ENCODE measurements around the gene TMEM154. TPM values are rescaled to one million over a fixed set of nuclear protein-coding genes. Genes with fewer than 3 reads are reported as not detected.

The TMEM154 gene
- total RNA-seq, 1 donor from 2014 or later: 1.0 TPM

GRCh38 chr4:152635851-152636250, 43.9 kb downstream of the TMEM154 start:
- H3K9ac ChIP-seq (ENCODE audit: low read depth in 1 of 3, low read length in 3 of 3): no peak overlapping the region
- H3K27me3 ChIP-seq (ENCODE audit: control insufficient read depth in 3 of 3, insufficient read depth in 3 of 3, low read length in 3 of 3): no peaks in the 10 kb centered on the region
- H3K4me1 ChIP-seq (ENCODE audit: control insufficient read depth in 3 of 3, insufficient read depth in 3 of 3, low read length in 3 of 3): no peaks in the 10 kb centered on the region
- H3K4me3 ChIP-seq (ENCODE audit: low read length in 3 of 3): no peak overlapping the region
- no peak overlapping the region for H3K27ac ChIP-seq (ENCODE audit: low read depth, low read length)
- H3K36me3 ChIP-seq (ENCODE audit: control insufficient read depth in 3 of 3, insufficient read depth in 3 of 3, low read length in 3 of 3): no peaks in the 10 kb centered on the region
- no peaks in the 10 kb centered on the region for H3K9me3 ChIP-seq (ENCODE audit: control insufficient read depth in 3 of 3, low read length in 3 of 3)

GRCh38 chr4:152634110-152634760, 45.6 kb downstream of the TMEM154 start:
- Histone ChIP-seq H3K4me1 (ENCODE audit: control insufficient read depth in 3 of 3, insufficient read depth in 3 of 3, low read length in 3 of 3) (no peaks in the 10 kb centered on the region), H3K9me3 (ENCODE audit: control insufficient read depth in 3 of 3, low read length in 3 of 3) (no peaks in the 10 kb centered on the region), H3K9ac (ENCODE audit: low read depth in 1 of 3, low read length in 3 of 3) (no peak overlapping the region), H3K4me3 (ENCODE audit: low read length in 3 of 3) (no peak overlapping the region), H3K36me3 (ENCODE audit: control insufficient read depth in 3 of 3, insufficient read depth in 3 of 3, low read length in 3 of 3) (no peaks in the 10 kb centered on the region), H3K27me3 (ENCODE audit: control insufficient read depth in 3 of 3, insufficient read depth in 3 of 3, low read length in 3 of 3) (no peaks in the 10 kb centered on the region), H3K27ac (ENCODE audit: low read depth, low read length) (no peak overlapping the region)

GRCh38 chr4:152633118-152633517, 46.7 kb downstream of the TMEM154 start:
- no peaks in the 10 kb centered on the region for H3K27me3 ChIP-seq (ENCODE audit: control insufficient read depth in 3 of 3, insufficient read depth in 3 of 3, low read length in 3 of 3)
- H3K4me1 ChIP-seq (ENCODE audit: control insufficient read depth in 3 of 3, insufficient read depth in 3 of 3, low read length in 3 of 3): no peaks in the 10 kb centered on the region
- H3K9ac ChIP-seq (ENCODE audit: low read depth in 1 of 3, low read length in 3 of 3): no peak overlapping the region
- H3K4me3 ChIP-seq (ENCODE audit: low read length in 3 of 3): no peak overlapping the region
- H3K36me3 ChIP-seq (ENCODE audit: control insufficient read depth in 3 of 3, insufficient read depth in 3 of 3, low read length in 3 of 3): no peaks in the 10 kb centered on the region
- H3K9me3 ChIP-seq (ENCODE audit: control insufficient read depth in 3 of 3, low read length in 3 of 3): no peaks in the 10 kb centered on the region
- H3K27ac ChIP-seq (ENCODE audit: low read depth, low read length): no peak overlapping the region

- Histone ChIP-seq H3K9me3 (ENCODE audit: control insufficient read depth in 3 of 3, low read length in 3 of 3) (no peaks in the 10 kb centered on the region), H3K4me3 (ENCODE audit: low read length in 3 of 3) (no peak overlapping the region), H3K9ac (ENCODE audit: low read depth in 1 of 3, low read length in 3 of 3) (no peak overlapping the region), H3K27ac (ENCODE audit: low read depth, low read length) (no peak overlapping the region), H3K36me3 (ENCODE audit: control insufficient read depth in 3 of 3, insufficient read depth in 3 of 3, low read length in 3 of 3) (no peaks in the 10 kb centered on the region), H3K27me3 (ENCODE audit: control insufficient read depth in 3 of 3, insufficient read depth in 3 of 3, low read length in 3 of 3) (no peaks in the 10 kb centered on the region), H3K4me1 (ENCODE audit: control insufficient read depth in 3 of 3, insufficient read depth in 3 of 3, low read length in 3 of 3) (no peaks in the 10 kb centered on the region)
Observed at GRCh38 chr4:152630324-152630723, 49.5 kb downstream of the TMEM154 start.

GRCh38 chr4:152629908-152630307, 49.9 kb downstream of the TMEM154 start:
- H3K27ac ChIP-seq (ENCODE audit: low read depth, low read length): no peak overlapping the region
- H3K36me3 ChIP-seq (ENCODE audit: control insufficient read depth in 3 of 3, insufficient read depth in 3 of 3, low read length in 3 of 3): no peaks in the 10 kb centered on the region
- H3K27me3 ChIP-seq (ENCODE audit: control insufficient read depth in 3 of 3, insufficient read depth in 3 of 3, low read length in 3 of 3): no peaks in the 10 kb centered on the region
- H3K4me3 ChIP-seq (ENCODE audit: low read length in 3 of 3): no peak overlapping the region
- no peaks in the 10 kb centered on the region for H3K9me3 ChIP-seq (ENCODE audit: control insufficient read depth in 3 of 3, low read length in 3 of 3)
- no peak overlapping the region for H3K9ac ChIP-seq (ENCODE audit: low read depth in 1 of 3, low read length in 3 of 3)
- no peaks in the 10 kb centered on the region for H3K4me1 ChIP-seq (ENCODE audit: control insufficient read depth in 3 of 3, insufficient read depth in 3 of 3, low read length in 3 of 3)

- no peaks in the 10 kb centered on the region for H3K27me3 ChIP-seq (ENCODE audit: control insufficient read depth in 3 of 3, insufficient read depth in 3 of 3, low read length in 3 of 3)
- H3K4me1 ChIP-seq (ENCODE audit: control insufficient read depth in 3 of 3, insufficient read depth in 3 of 3, low read length in 3 of 3): no peaks in the 10 kb centered on the region
- no peak overlapping the region for H3K9ac ChIP-seq (ENCODE audit: low read depth in 1 of 3, low read length in 3 of 3)
- no peaks in the 10 kb centered on the region for H3K9me3 ChIP-seq (ENCODE audit: control insufficient read depth in 3 of 3, low read length in 3 of 3)
- H3K4me3 ChIP-seq (ENCODE audit: low read length in 3 of 3): no peak overlapping the region
- H3K36me3 ChIP-seq (ENCODE audit: control insufficient read depth in 3 of 3, insufficient read depth in 3 of 3, low read length in 3 of 3): no peaks in the 10 kb centered on the region
- H3K27ac ChIP-seq (ENCODE audit: low read depth, low read length): no peak overlapping the region
Observed at GRCh38 chr4:152628128-152628527, 51.7 kb downstream of the TMEM154 start.

- Histone ChIP-seq H3K27ac (ENCODE audit: low read depth, low read length) (no peak overlapping the region), H3K9me3 (ENCODE audit: control insufficient read depth in 3 of 3, low read length in 3 of 3) (no peaks in the 10 kb centered on the region), H3K4me3 (ENCODE audit: low read length in 3 of 3) (no peak overlapping the region), H3K27me3 (ENCODE audit: control insufficient read depth in 3 of 3, insufficient read depth in 3 of 3, low read length in 3 of 3) (no peaks in the 10 kb centered on the region), H3K4me1 (ENCODE audit: control insufficient read depth in 3 of 3, insufficient read depth in 3 of 3, low read length in 3 of 3) (no peaks in the 10 kb centered on the region), H3K9ac (ENCODE audit: low read depth in 1 of 3, low read length in 3 of 3) (no peak overlapping the region), H3K36me3 (ENCODE audit: control insufficient read depth in 3 of 3, insufficient read depth in 3 of 3, low read length in 3 of 3) (no peaks in the 10 kb centered on the region)
Observed at GRCh38 chr4:152626790-152627189, 53.0 kb downstream of the TMEM154 start.

- Histone ChIP-seq H3K9me3 (ENCODE audit: control insufficient read depth in 3 of 3, low read length in 3 of 3) (no peaks in the 10 kb centered on the region), H3K27me3 (ENCODE audit: control insufficient read depth in 3 of 3, insufficient read depth in 3 of 3, low read length in 3 of 3) (peaks cover 0 to 2% (median 0%) of the 10 kb centered on the region in 3 donors), H3K4me3 (ENCODE audit: low read length in 3 of 3) (no peak overlapping the region), H3K9ac (ENCODE audit: low read depth in 1 of 3, low read length in 3 of 3) (no peak overlapping the region), H3K36me3 (ENCODE audit: control insufficient read depth in 3 of 3, insufficient read depth in 3 of 3, low read length in 3 of 3) (no peaks in the 10 kb centered on the region), H3K4me1 (ENCODE audit: control insufficient read depth in 3 of 3, insufficient read depth in 3 of 3, low read length in 3 of 3) (no peaks in the 10 kb centered on the region), H3K27ac (ENCODE audit: low read depth, low read length) (no peak overlapping the region)
Observed at GRCh38 chr4:152620915-152621314, 58.9 kb downstream of the TMEM154 start.

GRCh38 chr4:152620218-152620617, 59.6 kb downstream of the TMEM154 start:
- Histone ChIP-seq H3K36me3 (ENCODE audit: control insufficient read depth in 3 of 3, insufficient read depth in 3 of 3, low read length in 3 of 3) (no peaks in the 10 kb centered on the region), H3K4me1 (ENCODE audit: control insufficient read depth in 3 of 3, insufficient read depth in 3 of 3, low read length in 3 of 3) (no peaks in the 10 kb centered on the region), H3K27me3 (ENCODE audit: control insufficient read depth in 3 of 3, insufficient read depth in 3 of 3, low read length in 3 of 3) (peaks cover 0 to 5% (median 0%) of the 10 kb centered on the region in 3 donors), H3K27ac (ENCODE audit: low read depth, low read length) (no peak overlapping the region), H3K9me3 (ENCODE audit: control insufficient read depth in 3 of 3, low read length in 3 of 3) (no peaks in the 10 kb centered on the region), H3K4me3 (ENCODE audit: low read length in 3 of 3) (no peak overlapping the region), H3K9ac (ENCODE audit: low read depth in 1 of 3, low read length in 3 of 3) (no peak overlapping the region)

GRCh38 chr4:152619556-152619955, 60.2 kb downstream of the TMEM154 start:
- H3K27ac ChIP-seq (ENCODE audit: low read depth, low read length): no peak overlapping the region
- no peaks in the 10 kb centered on the region for H3K4me1 ChIP-seq (ENCODE audit: control insufficient read depth in 3 of 3, insufficient read depth in 3 of 3, low read length in 3 of 3)
- no peaks in the 10 kb centered on the region for H3K9me3 ChIP-seq (ENCODE audit: control insufficient read depth in 3 of 3, low read length in 3 of 3)
- no peak overlapping the region for H3K9ac ChIP-seq (ENCODE audit: low read depth in 1 of 3, low read length in 3 of 3)
- no peak overlapping the region for H3K4me3 ChIP-seq (ENCODE audit: low read length in 3 of 3)
- H3K36me3 ChIP-seq (ENCODE audit: control insufficient read depth in 3 of 3, insufficient read depth in 3 of 3, low read length in 3 of 3): no peaks in the 10 kb centered on the region
- H3K27me3 ChIP-seq (ENCODE audit: control insufficient read depth in 3 of 3, insufficient read depth in 3 of 3, low read length in 3 of 3): peaks cover 0 to 5% (median 0%) of the 10 kb centered on the region in 3 donors
